MCF 10A (cell line): ENCODE results near the gene WDFY4. TPM values are rescaled to one million over a fixed set of nuclear protein-coding genes. Genes with fewer than 3 reads are reported as not detected.

Source experiments
- BruUV-seq: library from RNA; stranded (reverse); fragments of 400-500 nt; replicated peaks from 2 replicates; lab custom pipeline; 2021; lab: Mats Ljungman, UMichigan
- CTCF ChIA-PET: fragments of 300-600 bp; sonication (Branson Sonifier 250); formaldehyde crosslinking; extraction: SDS; loops from one replicate; lab custom pipeline; 2021; ENCODE audit warnings: antibody characterized with exemption, inconsistent platforms; lab: Yijun Ruan, JAX
- POLR2A ChIA-PET: fragments of 300-600, 350-650 bp; sonication (Branson Sonifier 250); formaldehyde crosslinking; extraction: SDS; loops from one replicate; lab custom pipeline; 2020; ENCODE audit warnings: antibody characterized with exemption, inconsistent platforms; lab: Yijun Ruan, JAX
- DNase-seq: peaks from one replicate; pipeline ENCODE4 v3.0.0-alpha.2; 2018; ENCODE audit not compliant: unreplicated experiment
- H3K27ac Mint-ChIP-seq: one replicate; pipeline ENCODE4 v1.8.0; 2022; ENCODE audit warnings: mild to moderate bottlenecking, low read depth, mixed read lengths; ENCODE audit not compliant: unreplicated experiment
- H3K27me3 Mint-ChIP-seq: one replicate; pipeline ENCODE4 v1.8.0; 2022; ENCODE audit warnings: mixed read lengths; ENCODE audit not compliant: insufficient read depth, unreplicated experiment
- H3K36me3 Mint-ChIP-seq: one replicate; pipeline ENCODE4 v1.8.0; 2022; ENCODE audit warnings: mild to moderate bottlenecking, moderate library complexity, mixed read lengths; ENCODE audit not compliant: insufficient read depth, unreplicated experiment
- H3K4me1 Mint-ChIP-seq: one replicate; pipeline ENCODE4 v1.8.0; 2022; ENCODE audit warnings: mixed read lengths; ENCODE audit not compliant: insufficient read depth, unreplicated experiment
- H3K4me3 Mint-ChIP-seq: one replicate; pipeline ENCODE4 v1.8.0; 2022; ENCODE audit warnings: mild to moderate bottlenecking, moderate library complexity, mixed read lengths; ENCODE audit not compliant: unreplicated experiment
- H3K9me3 Mint-ChIP-seq: one replicate; pipeline ENCODE4 v1.8.0; 2022; ENCODE audit warnings: mixed read lengths; ENCODE audit not compliant: unreplicated experiment
- CTCF ChIP-seq: fragments of 200-600 bp; IDR thresholded peaks from one replicate; pipeline ENCODE4 v1.8.0; 2022; ENCODE audit warnings: antibody characterized with exemption, mild to moderate bottlenecking; ENCODE audit not compliant: unreplicated experiment
- intact Hi-C: fragments of 100-400 bp; cut with micrococcal nuclease; formaldehyde crosslinking; loops from 2 replicates; pipeline ENCODE4 v1.14.1; 2022
- total RNA-seq: library from RNA; stranded (reverse); gene quantifications from 2 replicates; pipeline ENCODE4 v1.2.3, GENCODE V29; 2022

The WDFY4 gene
- total RNA-seq, 1 experiment from 2014 or later: not detected

- TF ChIP-seq CTCF: no peak
- no peaks in the 10 kb centered on the region for H3K36me3 Mint-ChIP-seq
- intact Hi-C loops: no loop called here
- peaks cover 28% of the 10 kb centered on the region for H3K27me3 Mint-ChIP-seq
- H3K4me3 Mint-ChIP-seq: no peak overlapping the region
- DNase-seq: no peak
- H3K4me1 Mint-ChIP-seq: no peaks in the 10 kb centered on the region
- no TSS peak for BruUV-seq
- no peak overlapping the region for H3K27ac Mint-ChIP-seq
- CTCF ChIA-PET: interaction anchor here (0.7 kb wide), 1 partner anchor 610 kb away, joined by 3 read pairs; no protein-coding TSS in a partner anchor
- POLR2A ChIA-PET: no interaction called here
- H3K9me3 Mint-ChIP-seq: no peaks in the 10 kb centered on the region
Measured at GRCh38 chr10:48902096-48902495, 217.4 kb downstream of the WDFY4 start.

GRCh38 chr10:48903151-48903550, 218.5 kb downstream of the WDFY4 start:
- no peaks in the 10 kb centered on the region for H3K9me3 Mint-ChIP-seq
- H3K27ac Mint-ChIP-seq: no peak overlapping the region
- ChIA-PET CTCF (no interaction called here), POLR2A (interaction anchor here (1.6 kb wide), 1 partner anchor 9 kb away, joined by 3 read pairs; no protein-coding TSS in a partner anchor)
- no TSS peak for BruUV-seq
- H3K4me3 Mint-ChIP-seq: no peak overlapping the region
- H3K36me3 Mint-ChIP-seq: no peaks in the 10 kb centered on the region
- peaks cover 39% of the 10 kb centered on the region for H3K27me3 Mint-ChIP-seq
- no peak for DNase-seq
- intact Hi-C loops: no loop called here
- no peaks in the 10 kb centered on the region for H3K4me1 Mint-ChIP-seq
- TF ChIP-seq CTCF: no peak

DNA sequence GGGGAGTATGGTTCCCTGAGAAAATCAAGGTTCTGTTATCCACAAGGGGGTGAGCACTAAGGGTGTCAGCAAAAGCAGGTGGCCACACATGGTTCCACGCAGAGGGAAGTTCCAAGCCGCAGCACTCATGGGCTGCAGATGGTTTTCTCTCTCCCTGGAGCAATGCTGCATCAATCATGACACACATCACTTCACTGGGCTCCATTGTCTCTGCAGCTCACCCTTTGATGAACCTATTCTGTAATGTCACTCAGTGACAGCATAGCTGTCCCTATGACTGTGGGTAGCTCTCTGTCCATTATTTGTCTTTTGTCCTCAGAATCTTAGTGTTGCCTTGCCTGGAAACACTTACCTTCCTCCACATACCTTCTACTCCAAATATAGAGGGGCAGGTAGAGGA, 220.2 kb downstream of the WDFY4 start:
- no TSS peak for BruUV-seq
- ChIA-PET POLR2A (interaction anchor here (1.6 kb wide), 1 partner anchor 8 kb away, joined by 3 read pairs; no protein-coding TSS in a partner anchor), CTCF (no interaction called here)
- DNase-seq: no peak
- H3K4me1 Mint-ChIP-seq: no peaks in the 10 kb centered on the region
- peaks cover 56% of the 10 kb centered on the region for H3K27me3 Mint-ChIP-seq
- no peak for TF ChIP-seq CTCF
- H3K36me3 Mint-ChIP-seq: no peaks in the 10 kb centered on the region
- H3K4me3 Mint-ChIP-seq: no peak overlapping the region
- intact Hi-C loops: no loop called here
- H3K27ac Mint-ChIP-seq: no peak overlapping the region
- no peaks in the 10 kb centered on the region for H3K9me3 Mint-ChIP-seq

DNA sequence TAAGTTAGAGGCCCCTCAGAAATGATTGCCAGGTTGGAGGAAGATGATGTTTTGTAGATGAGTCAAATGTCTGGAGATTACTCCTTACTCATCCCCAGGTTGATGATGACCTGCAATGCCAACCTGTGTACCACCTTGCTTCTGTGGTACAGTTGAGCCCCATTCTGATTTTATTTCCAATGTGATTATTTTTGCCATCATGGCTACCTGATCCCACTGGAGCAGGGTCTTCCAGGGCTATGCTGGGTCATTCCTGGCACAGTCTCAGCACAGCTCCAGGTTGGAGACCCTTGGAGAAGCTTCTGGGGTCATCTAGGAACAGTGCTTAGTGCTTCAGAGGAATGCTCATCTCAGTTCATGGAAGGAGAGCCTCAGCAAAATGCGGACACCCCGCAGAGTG, 220.6 kb downstream of the WDFY4 start:
- ChIA-PET POLR2A (no interaction called here), CTCF (no interaction called here)
- intact Hi-C loops: no loop called here
- DNase-seq: no peak
- BruUV-seq: no TSS peak
- H3K27me3 Mint-ChIP-seq: peaks cover 60% of the 10 kb centered on the region
- H3K9me3 Mint-ChIP-seq: no peaks in the 10 kb centered on the region
- no peaks in the 10 kb centered on the region for H3K36me3 Mint-ChIP-seq
- H3K4me1 Mint-ChIP-seq: no peaks in the 10 kb centered on the region
- no peak overlapping the region for H3K27ac Mint-ChIP-seq
- no peak overlapping the region for H3K4me3 Mint-ChIP-seq
- no peak for TF ChIP-seq CTCF
